CD4-positive, CD25-positive, alpha-beta regulatory T cell (primary cell): ENCODE data around the gene VPS13D. TPM values are rescaled to one million over a fixed set of nuclear protein-coding genes. Genes with fewer than 3 reads are reported as not detected.

Source experiments
- ATAC-seq, 2 donors: fragments of 150-1000 bp; cut with Tn5 transposase; one replicate each; pipeline ENCODE4 v1.10.0; 2021; ENCODE audit warnings: low read depth in 2 of 2, moderate number of reproducible peaks in 2 of 2, moderate library complexity in 1 of 2
- DNase-seq, 3 donors: peaks; one replicate each; pipeline versions ENCODE4 v3.0.0 to v3.0.0-alpha.2; 2012 to 2022; ENCODE audit warnings: mixed read lengths in 1 of 3
- H3K27ac ChIP-seq: one replicate; pipeline ENCODE4 v1.7.0; 2013; ENCODE audit warnings: mild to moderate bottlenecking, low read length; ENCODE audit not compliant: insufficient read depth, poor library complexity, severe bottlenecking
- H3K27me3 ChIP-seq: one replicate; pipeline ENCODE4 v1.7.0; 2013; ENCODE audit warnings: low read length; ENCODE audit not compliant: control insufficient read depth, insufficient read depth
- H3K36me3 ChIP-seq: one replicate; pipeline ENCODE4 v1.7.0; 2013; ENCODE audit warnings: mild to moderate bottlenecking, low read length, moderate library complexity; ENCODE audit not compliant: control insufficient read depth, insufficient read depth
- H3K4me1 ChIP-seq: 2 replicates; pipeline ENCODE4 v1.7.0; 2013; ENCODE audit warnings: mild to moderate bottlenecking, low read length; ENCODE audit not compliant: insufficient read depth, control insufficient read depth, poor library complexity, severe bottlenecking
- H3K4me3 ChIP-seq: one replicate; pipeline ENCODE4 v1.7.0; 2013; ENCODE audit warnings: low read depth, mild to moderate bottlenecking, low read length, moderate library complexity
- H3K9me3 ChIP-seq, 2 experiments: 1 replicate in 1 of 2; 2 replicates in 1 of 2; pipeline ENCODE4 v1.7.0; 2013; ENCODE audit warnings: low read length in 2 of 2, mild to moderate bottlenecking in 1 of 2, moderate library complexity in 1 of 2; ENCODE audit not compliant: control insufficient read depth in 2 of 2
- H3K27ac Mint-ChIP-seq, 3 donors: one replicate each; pipeline ENCODE4 v1.8.0; 2020 to 2022; ENCODE audit warnings: mild to moderate bottlenecking in 3 of 3, mixed read lengths in 3 of 3, moderate library complexity in 2 of 3
- H3K27me3 Mint-ChIP-seq: one replicate; pipeline ENCODE4 v1.8.0; 2022; ENCODE audit warnings: mild to moderate bottlenecking, mixed read lengths
- H3K36me3 Mint-ChIP-seq: one replicate; pipeline ENCODE4 v1.8.0; 2020; ENCODE audit warnings: mixed read lengths
- H3K4me1 Mint-ChIP-seq, 4 donors: one replicate each; pipeline ENCODE4 v1.8.0; 2020 to 2022; ENCODE audit warnings: mixed read lengths in 4 of 4, mild to moderate bottlenecking in 1 of 4
- H3K4me3 Mint-ChIP-seq, 4 donors: one replicate each; pipeline ENCODE4 v1.8.0; 2020 to 2022; ENCODE audit warnings: mild to moderate bottlenecking in 4 of 4, mixed read lengths in 4 of 4, moderate library complexity in 3 of 4
- H3K9me3 Mint-ChIP-seq, 7 donors: one replicate each; pipeline ENCODE4 v1.8.0; 2020 to 2022; ENCODE audit warnings: mixed read lengths in 7 of 7, mild to moderate bottlenecking in 3 of 7, moderate library complexity in 2 of 7
- polyA plus RNA-seq, 4 donors: library from polyadenylated mRNA; unstranded; fragments of 300-500 nt; fragmentation: Illumina TruSeq; gene quantifications; one replicate each; pipeline ENCODE4 v1.2.3, GENCODE V29; 2021
- total RNA-seq: library from RNA; stranded (reverse); gene quantifications from one replicate; pipeline ENCODE4 v1.2.3, GENCODE V29; 2022

The VPS13D gene
- total and polyA plus RNA-seq, 5 donors from 2014 or later, result 8.1 to 96.0 (median 10.3) TPM

DNA sequence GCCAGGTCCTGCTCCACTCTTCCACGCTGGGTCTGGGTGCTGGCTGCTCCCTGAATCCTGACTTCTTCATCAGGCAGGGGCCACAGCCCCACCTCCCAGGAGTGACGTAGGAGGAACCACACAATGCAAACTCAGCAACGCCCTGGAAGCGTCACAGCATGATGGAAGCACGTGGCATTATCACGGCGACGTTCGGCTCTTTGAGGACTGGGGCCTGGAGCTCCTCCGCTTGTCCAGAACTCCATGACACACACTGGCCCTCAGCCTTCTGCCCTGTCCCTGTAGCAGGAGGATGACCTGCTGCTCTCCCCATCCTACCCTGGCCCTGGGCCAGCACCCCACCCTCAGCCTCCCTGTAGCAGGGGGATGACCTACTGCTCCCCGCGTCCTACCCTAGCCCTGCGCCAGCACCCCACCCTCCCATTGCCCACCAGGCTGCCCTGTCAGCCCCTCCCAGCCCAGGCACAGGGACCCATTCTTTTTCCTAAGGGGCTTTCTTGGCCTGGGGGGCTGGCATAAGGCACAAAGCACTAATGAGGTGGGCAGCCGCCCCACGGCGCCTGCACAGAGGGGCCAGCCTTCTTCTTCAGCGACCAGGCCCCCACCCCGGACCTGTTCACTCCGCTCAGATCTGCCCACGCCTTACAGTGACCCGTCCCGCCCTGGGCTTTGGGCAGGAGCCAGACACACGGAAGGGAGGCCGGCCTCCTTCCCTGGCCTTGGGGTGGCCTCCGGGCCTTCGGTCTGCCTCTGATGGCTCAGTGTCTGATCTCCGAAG, 322.5 kb downstream of the VPS13D start:
- H3K4me1 ChIP-seq, result no peaks in the 10 kb centered on the region
- ATAC-seq (no peak), DNase-seq (no peak)
- Mint-ChIP-seq H3K4me3 (peak overlapping the region in 1 of 4 donors; percentile 83), H3K36me3 (no peaks in the 10 kb centered on the region), H3K27me3 (no peaks in the 10 kb centered on the region), H3K27ac (no peak overlapping the region), H3K4me1 (no peaks in the 10 kb centered on the region), H3K9me3 (no peaks in the 10 kb centered on the region)
- H3K36me3 ChIP-seq, result no peaks in the 10 kb centered on the region
- no peaks in the 10 kb centered on the region for H3K9me3 ChIP-seq
- H3K27ac ChIP-seq, result no peak overlapping the region
- no peaks in the 10 kb centered on the region for H3K27me3 ChIP-seq
- H3K4me3 ChIP-seq, result no peak overlapping the region

DNA sequence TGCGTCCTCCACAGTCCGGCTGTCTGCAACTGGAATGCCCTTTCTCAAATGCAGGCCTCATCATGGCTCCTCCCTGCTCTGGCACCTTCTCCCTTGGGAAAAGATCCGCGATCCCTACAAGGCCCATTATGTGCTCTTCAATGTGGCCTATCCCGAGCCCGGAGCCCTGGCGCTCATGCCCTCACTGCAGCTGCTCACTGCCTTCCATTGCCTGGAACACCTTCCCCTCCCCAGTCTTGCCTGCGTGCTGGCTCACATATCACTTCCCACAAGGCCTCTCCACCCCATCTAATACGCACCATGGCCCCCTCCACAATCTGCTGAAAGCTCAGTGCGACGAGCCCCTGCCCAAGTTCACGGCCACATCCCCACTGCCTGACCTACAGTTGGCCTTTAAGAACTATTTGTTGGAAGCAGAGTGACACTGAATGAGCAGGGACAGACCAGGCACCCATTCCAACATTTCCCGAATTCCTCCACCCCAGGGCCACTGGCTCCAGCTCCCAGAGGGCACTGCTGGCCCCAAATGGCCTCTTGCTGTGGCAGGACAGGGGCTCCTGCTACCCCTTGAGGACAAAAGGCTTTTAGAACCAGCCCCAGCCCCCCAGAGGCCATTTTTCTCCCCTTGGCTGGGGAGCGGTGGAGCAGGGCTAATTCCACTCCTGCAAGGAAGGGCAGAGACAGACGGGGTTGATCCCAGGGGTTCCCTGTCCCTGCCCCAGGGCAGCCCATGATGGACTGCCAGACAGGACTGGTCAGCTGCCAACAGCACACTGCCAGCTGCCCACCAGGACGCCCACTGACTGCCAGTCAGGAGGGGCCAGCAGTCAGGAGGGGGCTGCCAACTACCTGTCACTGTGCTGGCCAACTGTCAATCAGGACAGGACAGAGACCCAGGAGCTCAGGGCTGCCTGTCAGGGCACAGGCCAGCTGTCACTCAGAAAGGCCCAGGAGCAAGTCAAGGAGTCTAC, 323.4 kb downstream of the VPS13D start:
- DNase-seq, result no peak

DNA sequence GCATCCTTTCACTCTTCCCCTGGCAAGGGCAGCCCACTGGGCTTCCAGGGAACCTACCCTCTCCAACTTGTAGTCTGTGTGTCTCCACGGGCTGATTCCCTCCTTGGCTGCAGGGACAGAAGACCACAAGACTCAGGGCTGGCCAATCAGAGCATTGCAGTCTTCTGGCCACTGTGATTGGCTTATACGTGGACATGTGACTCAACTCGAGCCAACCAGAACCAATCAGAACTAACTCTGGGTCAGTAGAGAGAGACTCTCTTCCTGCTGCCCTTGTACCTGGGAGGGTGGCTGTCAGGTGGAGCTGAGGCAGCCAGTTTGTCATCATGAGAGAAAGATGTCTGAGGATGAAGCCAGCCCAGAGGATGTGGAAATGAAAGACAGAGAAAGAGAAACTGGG, 324.1 kb downstream of the VPS13D start:
- no peak for DNase-seq
- no peak overlapping the region for H3K27ac Mint-ChIP-seq

More for the DNA sequence above, 323.4 kb downstream of the VPS13D start:
- H3K36me3 ChIP-seq, result no peaks in the 10 kb centered on the region
- H3K9me3 ChIP-seq, result no peaks in the 10 kb centered on the region
- H3K4me3 ChIP-seq, result no peak overlapping the region
- Mint-ChIP-seq H3K27me3 (no peaks in the 10 kb centered on the region), H3K9me3 (no peaks in the 10 kb centered on the region), H3K36me3 (no peaks in the 10 kb centered on the region), H3K27ac (no peak overlapping the region), H3K4me3 (no peak overlapping the region), H3K4me1 (no peaks in the 10 kb centered on the region)
- ATAC-seq, result no peak
- H3K27ac ChIP-seq, result no peak overlapping the region
- H3K27me3 ChIP-seq, result no peaks in the 10 kb centered on the region
- H3K4me1 ChIP-seq, result no peaks in the 10 kb centered on the region

DNA sequence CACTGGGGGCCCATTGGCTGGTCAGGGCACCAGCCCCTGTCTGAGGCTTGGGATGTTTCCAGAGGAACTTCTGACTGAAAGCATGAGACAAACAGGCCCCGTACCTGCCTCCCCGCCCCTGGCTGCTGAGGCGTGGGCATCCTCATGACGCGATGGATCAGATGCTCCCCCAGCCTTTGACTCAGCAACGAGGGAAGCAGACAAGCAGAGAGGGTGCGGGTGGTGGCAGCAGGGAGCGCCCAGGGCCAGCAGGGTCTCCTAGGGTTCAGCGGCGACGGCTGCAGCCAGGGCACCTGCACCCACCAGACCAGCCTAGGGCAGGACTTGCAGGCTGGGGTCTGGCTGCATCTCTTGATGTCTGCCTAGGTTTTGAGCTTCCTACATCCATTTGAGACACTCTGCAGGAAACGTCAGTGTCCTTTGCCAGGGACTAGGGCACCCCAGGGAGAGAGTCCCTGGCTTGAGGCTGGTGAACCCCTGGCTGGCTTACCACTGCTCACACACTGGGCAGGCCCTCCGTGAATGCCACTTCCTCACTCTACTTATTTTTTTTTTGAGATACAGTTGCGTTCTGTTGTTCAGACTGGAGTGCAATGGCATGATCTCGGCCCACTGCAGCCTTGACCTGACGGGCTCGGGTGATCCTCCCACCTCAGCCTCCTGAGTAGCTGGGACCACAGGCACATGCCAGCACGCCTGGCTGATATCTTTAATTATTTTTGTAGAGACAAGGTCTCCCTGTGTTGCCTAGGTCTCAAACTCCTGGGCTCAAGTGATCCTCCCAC, 324.9 kb downstream of the VPS13D start:
- H3K36me3 ChIP-seq, result no peaks in the 10 kb centered on the region
- Mint-ChIP-seq H3K9me3 (no peaks in the 10 kb centered on the region), H3K4me1 (no peaks in the 10 kb centered on the region), H3K27ac (no peak overlapping the region), H3K27me3 (no peaks in the 10 kb centered on the region), H3K36me3 (no peaks in the 10 kb centered on the region), H3K4me3 (no peak overlapping the region)
- no peak for ATAC-seq
- no peaks in the 10 kb centered on the region for H3K27me3 ChIP-seq
- H3K27ac ChIP-seq, result no peak overlapping the region
- no peak for DNase-seq
- H3K4me3 ChIP-seq, result no peak overlapping the region
- no peaks in the 10 kb centered on the region for H3K4me1 ChIP-seq
- H3K9me3 ChIP-seq, result no peaks in the 10 kb centered on the region

More for the DNA sequence above, 324.1 kb downstream of the VPS13D start:
- no peak for ATAC-seq
- Mint-ChIP-seq H3K4me3 (no peak overlapping the region), H3K9me3 (no peaks in the 10 kb centered on the region), H3K27me3 (no peaks in the 10 kb centered on the region), H3K4me1 (no peaks in the 10 kb centered on the region), H3K36me3 (no peaks in the 10 kb centered on the region)
- no peaks in the 10 kb centered on the region for H3K4me1 ChIP-seq
- no peaks in the 10 kb centered on the region for H3K36me3 ChIP-seq
- H3K4me3 ChIP-seq, result no peak overlapping the region
- no peak overlapping the region for H3K27ac ChIP-seq
- no peaks in the 10 kb centered on the region for H3K9me3 ChIP-seq
- no peaks in the 10 kb centered on the region for H3K27me3 ChIP-seq

DNA sequence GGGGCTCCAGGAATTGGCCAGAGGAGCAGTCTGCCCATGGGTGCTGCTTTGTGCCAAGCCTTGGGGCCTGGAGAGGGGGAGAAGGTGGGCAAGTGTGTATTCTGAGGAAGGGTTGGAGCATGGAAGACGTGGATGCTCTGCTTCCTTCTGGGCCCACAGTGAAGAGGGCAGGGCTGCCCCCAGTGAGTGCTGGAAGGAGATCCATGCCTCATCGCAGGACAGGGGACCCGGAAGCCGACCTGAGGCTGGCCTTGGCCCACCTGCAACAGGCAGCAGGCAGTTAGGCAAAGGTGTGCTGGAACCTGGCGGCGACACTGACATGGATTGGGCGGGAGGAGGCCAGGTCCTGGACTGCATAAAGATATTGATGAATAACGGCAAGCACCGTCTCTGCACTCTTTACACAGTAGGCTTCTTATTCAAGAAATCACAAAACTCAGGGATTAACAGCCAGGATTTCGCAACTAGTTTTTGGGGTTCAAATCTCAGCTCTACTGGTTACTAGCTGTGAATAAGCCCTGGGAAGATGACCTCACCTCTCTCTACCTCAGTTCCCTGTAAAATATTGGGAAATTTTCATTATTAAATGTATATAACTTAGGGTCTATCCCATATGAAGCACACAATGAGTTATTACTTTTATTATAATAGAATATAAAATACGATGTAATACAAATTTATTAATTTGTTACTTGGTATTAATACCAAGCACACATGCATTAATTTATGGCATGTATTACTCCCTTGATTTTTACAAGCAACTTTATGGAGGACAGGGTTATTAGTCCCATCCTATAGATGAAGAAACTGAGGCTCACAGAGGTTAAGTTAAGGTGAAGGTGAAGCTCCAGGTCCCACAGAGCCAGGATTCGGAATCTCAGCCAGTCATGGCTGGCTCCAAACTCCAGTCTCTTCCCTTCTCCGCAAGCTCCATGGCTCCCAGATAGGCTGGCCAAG, 325.9 kb downstream of the VPS13D start:
- no peaks in the 10 kb centered on the region for H3K27me3 Mint-ChIP-seq

DNA sequence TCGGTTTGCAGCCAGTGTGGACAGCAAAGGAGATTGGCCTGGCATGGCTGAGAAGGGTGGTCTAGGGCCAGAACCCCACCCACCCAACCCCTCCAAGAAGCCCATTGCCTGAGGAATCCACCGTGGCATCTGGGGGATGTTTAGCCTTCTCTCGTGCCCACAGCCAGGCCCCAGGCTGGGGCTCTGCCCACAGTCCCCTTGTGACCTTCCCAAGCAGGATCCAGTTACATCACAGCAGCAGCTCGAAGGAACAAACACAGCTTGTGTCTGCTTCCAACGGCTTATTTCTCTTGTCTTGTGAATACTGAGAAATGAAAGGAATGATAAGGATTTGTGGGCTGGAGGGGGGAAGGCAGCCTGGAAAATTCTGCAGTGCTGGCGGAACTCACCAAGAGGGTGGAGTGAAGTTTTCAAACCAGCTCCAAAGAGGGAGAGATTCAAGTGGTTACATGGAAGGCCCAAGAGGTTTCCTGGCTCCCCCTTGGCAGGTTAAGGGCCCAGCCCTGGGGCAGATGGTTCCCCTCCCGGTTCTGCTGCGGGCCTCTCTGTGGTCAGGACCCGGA, 326.6 kb downstream of the VPS13D start:
- Histone ChIP-seq H3K36me3 (no peaks in the 10 kb centered on the region), H3K27ac (no peak overlapping the region), H3K9me3 (no peaks in the 10 kb centered on the region), H3K4me1 (no peaks in the 10 kb centered on the region), H3K4me3 (no peak overlapping the region), H3K27me3 (no peaks in the 10 kb centered on the region)
- peak overlapping the region in 1 of 3 donors; percentile 54 for H3K27ac Mint-ChIP-seq
- ATAC-seq, result no peak
- H3K4me3 Mint-ChIP-seq, result no peak overlapping the region
- H3K4me1 Mint-ChIP-seq, result no peaks in the 10 kb centered on the region
- no peaks in the 10 kb centered on the region for H3K27me3 Mint-ChIP-seq
- DNase-seq, result no peak
- H3K36me3 Mint-ChIP-seq, result no peaks in the 10 kb centered on the region
- H3K9me3 Mint-ChIP-seq, result peaks cover 0 to 2% (median 0%) of the 10 kb centered on the region in 7 donors

More for the DNA sequence above, 325.9 kb downstream of the VPS13D start:
- H3K4me3 ChIP-seq, result no peak overlapping the region
- Mint-ChIP-seq H3K36me3 (no peaks in the 10 kb centered on the region), H3K9me3 (peaks cover 0 to 2% (median 0%) of the 10 kb centered on the region in 7 donors), H3K4me1 (no peaks in the 10 kb centered on the region), H3K27ac (no peak overlapping the region), H3K4me3 (no peak overlapping the region)
- H3K27me3 ChIP-seq, result no peaks in the 10 kb centered on the region
- H3K9me3 ChIP-seq, result no peaks in the 10 kb centered on the region
- H3K4me1 ChIP-seq, result no peaks in the 10 kb centered on the region
- H3K36me3 ChIP-seq, result no peaks in the 10 kb centered on the region
- ATAC-seq (no peak), DNase-seq (no peak)
- no peak overlapping the region for H3K27ac ChIP-seq
